ENCODE results near the gene CC2D2B. TPM values are rescaled to one million over a fixed set of nuclear protein-coding genes. Genes with fewer than 3 reads are reported as not detected.

CC2D2B gene
- total and polyA plus RNA-seq, 2 experiments from 2014 or later: 0.24 to 0.92 TPM

- TF ChIP-seq ZNF462 (CRISPR knock-in tag; IDR thresholded peaks at IDR 0.05): no peak
- TF ChIP-seq EZH2phosphoT487 (IDR thresholded peaks at IDR 0.05; ENCODE audit: unreplicated experiment): no peak
These were observed 39.9 kb upstream of the CC2D2B start (continued) for GRCh38 chr10:95867866-95868265.

GRCh38 chr10:95872158-95872711 lies 35.5 kb upstream of the CC2D2B start:
- Histone ChIP-seq H3K4me2 (no peak overlapping the region), H2AFZ (no peak overlapping the region), H4K20me1 (replicated peaks; ENCODE audit: insufficient read depth) (no peaks in the 10 kb centered on the region), H3K36me3 (ENCODE audit: insufficient read depth) (no peaks in the 10 kb centered on the region; the same call in none of the 2 replicates), H3K4me3 (no peak overlapping the region), H3K79me2 (replicated peaks; ENCODE audit: insufficient read depth) (no peaks in the 10 kb centered on the region), H3K9me2 (ENCODE audit: insufficient read depth) (no peaks in the 10 kb centered on the region), H3K27me3 (ENCODE audit: insufficient read depth) (no peaks in the 10 kb centered on the region), H3K27ac (ENCODE audit: low read depth) (no peak overlapping the region), H3F3A (replicated peaks; ENCODE audit: low read depth) (no peaks in the 10 kb centered on the region), H3K4me1 (ENCODE audit: insufficient read depth) (no peaks in the 10 kb centered on the region)
- no peak for DNase-seq (ENCODE audit: low spot score)
- Mint-ChIP-seq H3K9me3 (peaks cover 25% of the 10 kb centered on the region), H3K27me3 (ENCODE audit: insufficient read depth, low read depth, poor library complexity) (no peaks in the 10 kb centered on the region), H3K36me3 (ENCODE audit: low read depth) (peaks cover 44% of the 10 kb centered on the region), H3K27ac (no peak overlapping the region), H3K4me3 (no peak overlapping the region), H3K4me1 (no peaks in the 10 kb centered on the region)
- no peak for ATAC-seq
- TF ChIP-seq ZNF331 (CRISPR knock-in tag; IDR thresholded peaks at IDR 0.05; ENCODE audit: low read depth) (no peak), ZNF114 (CRISPR knock-in tag; IDR thresholded peaks at IDR 0.05) (no peak), JUNB (IDR thresholded peaks at IDR 0.05; ENCODE audit: unreplicated experiment) (no peak), STAT1 (IDR thresholded peaks at IDR 0.05; ENCODE audit: unreplicated experiment) (no peak), ZNF462 (CRISPR knock-in tag; IDR thresholded peaks at IDR 0.05) (no peak), CREB1 (CRISPR knock-in tag; IDR thresholded peaks at IDR 0.05; ENCODE audit: low read depth) (no peak), POLR2AphosphoS5 (IDR thresholded peaks at IDR 0.05; ENCODE audit: low read depth) (no peak), EZH2phosphoT487 (IDR thresholded peaks at IDR 0.05; ENCODE audit: unreplicated experiment) (no peak)

Measured in GM23338 (cell line).